ENCODE results near the gene PPBP.
"Not testable (repeated sequence)": the region's sequence is repeated elsewhere in the genome, so short reads cannot be mapped to it uniquely, and the experiment has no call there.

The PPBP gene

GRCh38 chr4:73978886-73979285 is 9.1 kb downstream of the PPBP start:
- Mint-ChIP-seq H3K27me3 (peaks cover 11% of the 10 kb centered on the region), H3K4me1 (no peaks in the 10 kb centered on the region), H3K9me3 (peaks cover 7% of the 10 kb centered on the region), H3K4me3 (no peak overlapping the region), H3K27ac (no peak overlapping the region), H3K36me3 (no peaks in the 10 kb centered on the region)
- no peak for ATAC-seq

- no peaks in the 10 kb centered on the region for H3K4me1 Mint-ChIP-seq
- no peak overlapping the region for H3K4me3 Mint-ChIP-seq
- no peak for ATAC-seq
- H3K27ac Mint-ChIP-seq: no peak overlapping the region
- H3K36me3 Mint-ChIP-seq: no peaks in the 10 kb centered on the region
- H3K9me3 Mint-ChIP-seq: peaks cover 14% of the 10 kb centered on the region
- peaks cover 8% of the 10 kb centered on the region for H3K27me3 Mint-ChIP-seq
Observed at GRCh38 chr4:73976716-73977115, 11.3 kb downstream of the PPBP start.

- ATAC-seq: no peak
- Mint-ChIP-seq H3K36me3 (no peaks in the 10 kb centered on the region), H3K4me3 (no peak overlapping the region), H3K9me3 (peaks cover 18% of the 10 kb centered on the region), H3K27ac (no peak overlapping the region), H3K27me3 (peaks cover 4% of the 10 kb centered on the region), H3K4me1 (no peaks in the 10 kb centered on the region)
Observed at GRCh38 chr4:73976217-73976616, 11.8 kb downstream of the PPBP start.

- Mint-ChIP-seq H3K9me3 (peaks cover 26% of the 10 kb centered on the region), H3K4me1 (no peaks in the 10 kb centered on the region), H3K27ac (no peak overlapping the region), H3K27me3 (no peaks in the 10 kb centered on the region), H3K4me3 (no peak overlapping the region), H3K36me3 (no peaks in the 10 kb centered on the region)
- no peak for ATAC-seq
Observed at GRCh38 chr4:73974352-73974751, 13.6 kb downstream of the PPBP start.

- Mint-ChIP-seq H3K4me1 (no peaks in the 10 kb centered on the region), H3K9me3 (peaks cover 24% of the 10 kb centered on the region), H3K27me3 (no peaks in the 10 kb centered on the region), H3K27ac (no peak overlapping the region), H3K4me3 (no peak overlapping the region), H3K36me3 (no peaks in the 10 kb centered on the region)
- ATAC-seq: no peak
Observed at GRCh38 chr4:73970945-73971344, 17.0 kb downstream of the PPBP start.

- ATAC-seq: no peak
- peaks cover 19% of the 10 kb centered on the region for H3K9me3 Mint-ChIP-seq
- no peaks in the 10 kb centered on the region for H3K27me3 Mint-ChIP-seq
- H3K27ac Mint-ChIP-seq: no peak overlapping the region
- no peaks in the 10 kb centered on the region for H3K36me3 Mint-ChIP-seq
- H3K4me1 Mint-ChIP-seq: no peaks in the 10 kb centered on the region
- no peak overlapping the region for H3K4me3 Mint-ChIP-seq
Observed at GRCh38 chr4:73970011-73970410, 18.0 kb downstream of the PPBP start.

GRCh38 chr4:73967866-73968265 is 20.1 kb downstream of the PPBP start:
- H3K36me3 Mint-ChIP-seq: no peaks in the 10 kb centered on the region
- no peaks in the 10 kb centered on the region for H3K4me1 Mint-ChIP-seq
- no peaks in the 10 kb centered on the region for H3K27me3 Mint-ChIP-seq
- H3K27ac Mint-ChIP-seq: no peak overlapping the region
- ATAC-seq: no peak
- no peak overlapping the region for H3K4me3 Mint-ChIP-seq
- H3K9me3 Mint-ChIP-seq: peaks cover 19% of the 10 kb centered on the region

GRCh38 chr4:73964862-73965611 is 23.0 kb downstream of the PPBP start:
- Mint-ChIP-seq H3K27ac (no peak overlapping the region), H3K36me3 (no peaks in the 10 kb centered on the region)
- no peak for ATAC-seq

GRCh38 chr4:73962724-73963123 is 25.3 kb downstream of the PPBP start:
- H3K4me3 Mint-ChIP-seq: no peak overlapping the region
- no peaks in the 10 kb centered on the region for H3K4me1 Mint-ChIP-seq
- no peak overlapping the region for H3K27ac Mint-ChIP-seq
- peaks cover 13% of the 10 kb centered on the region for H3K9me3 Mint-ChIP-seq
- no peaks in the 10 kb centered on the region for H3K36me3 Mint-ChIP-seq
- ATAC-seq: no peak
- no peaks in the 10 kb centered on the region for H3K27me3 Mint-ChIP-seq

More at GRCh38 chr4:73964862-73965611, 23.0 kb downstream of the PPBP start:
- Mint-ChIP-seq H3K9me3 (peaks cover 15% of the 10 kb centered on the region), H3K4me3 (no peak overlapping the region), H3K27me3 (no peaks in the 10 kb centered on the region), H3K4me1 (no peaks in the 10 kb centered on the region)

GRCh38 chr4:73959041-73959440 is 28.9 kb downstream of the PPBP start:
- H3K9me3 Mint-ChIP-seq: peaks cover 27% of the 10 kb centered on the region
- H3K4me3 Mint-ChIP-seq, ATAC-seq, H3K27ac Mint-ChIP-seq, H3K4me1 Mint-ChIP-seq, H3K36me3 Mint-ChIP-seq, H3K27me3 Mint-ChIP-seq: not testable (repeated sequence)

GRCh38 chr4:73952352-73952751 is 35.6 kb downstream of the PPBP start:
- H3K36me3 Mint-ChIP-seq: no peaks in the 10 kb centered on the region

GRCh38 chr4:73950376-73950920 is 37.5 kb downstream of the PPBP start:
- H3K27me3 Mint-ChIP-seq, H3K27ac Mint-ChIP-seq, H3K4me3 Mint-ChIP-seq, ATAC-seq, H3K36me3 Mint-ChIP-seq, H3K4me1 Mint-ChIP-seq: not testable (repeated sequence)
- peaks cover 11% of the 10 kb centered on the region for H3K9me3 Mint-ChIP-seq

More at GRCh38 chr4:73952352-73952751, 35.6 kb downstream of the PPBP start:
- Mint-ChIP-seq H3K4me1 (no peaks in the 10 kb centered on the region), H3K27ac (no peak overlapping the region), H3K9me3 (peaks cover 15% of the 10 kb centered on the region), H3K27me3 (no peaks in the 10 kb centered on the region), H3K4me3 (no peak overlapping the region)
- no peak for ATAC-seq

- no peak for ATAC-seq
- Mint-ChIP-seq H3K36me3 (no peaks in the 10 kb centered on the region), H3K4me3 (no peak overlapping the region), H3K27me3 (peaks cover 14% of the 10 kb centered on the region), H3K27ac (no peak overlapping the region), H3K9me3 (peaks cover 4% of the 10 kb centered on the region), H3K4me1 (no peaks in the 10 kb centered on the region)
Observed at GRCh38 chr4:73948990-73949706, 38.8 kb downstream of the PPBP start.

- H3K27me3 Mint-ChIP-seq: peaks cover 23% of the 10 kb centered on the region
- no peak overlapping the region for H3K27ac Mint-ChIP-seq
- H3K4me1 Mint-ChIP-seq: no peaks in the 10 kb centered on the region
- H3K4me3 Mint-ChIP-seq: no peak overlapping the region
- H3K9me3 Mint-ChIP-seq: peaks cover 4% of the 10 kb centered on the region
- ATAC-seq: no peak
- H3K36me3 Mint-ChIP-seq: no peaks in the 10 kb centered on the region
Observed at GRCh38 chr4:73948291-73948690, 39.7 kb downstream of the PPBP start.

- Mint-ChIP-seq H3K36me3 (no peaks in the 10 kb centered on the region), H3K27me3 (peaks cover 28% of the 10 kb centered on the region), H3K27ac (no peak overlapping the region), H3K4me3 (no peak overlapping the region), H3K4me1 (no peaks in the 10 kb centered on the region), H3K9me3 (peaks cover 3% of the 10 kb centered on the region)
- ATAC-seq: no peak
Observed at GRCh38 chr4:73947239-73947985, 40.6 kb downstream of the PPBP start.

Measured in stimulated activated memory B cell treated with anti-CD40 and anti-IgM and Interleukin-4, amounts not matched to agents 10 μg/mL and 1 μg/mL and 100 μg/mL, for 72 hours (primary cell).